Ovary (tissue), 3 donors: ENCODE measurements around the gene ATP5MC2.

Experiments
- EP300 ChIP-seq: sonication (generic); formaldehyde crosslinking; IDR thresholded peaks from one replicate; pipeline ENCODE4 v1.6.1; 2017; ENCODE audit warnings: antibody characterized with exemption
- POLR2A ChIP-seq: fragments of 450-650 bp; IDR thresholded peaks from one replicate; pipeline ENCODE4 v1.6.1; 2017; ENCODE audit warnings: antibody characterized with exemption, mild to moderate bottlenecking, moderate library complexity
- TF ChIP-seq, protein P1 (sequence below), 3 donors: fragments of 450-650 bp in 2 of 3; fragments of 200-600 bp in 1 of 3; IDR thresholded peaks; one replicate each; pipeline versions ENCODE4 v1.5.1 to v1.8.0; 2016 to 2022; ENCODE audit warnings: antibody characterized with exemption in 3 of 3, mild to moderate bottlenecking in 1 of 3
- donor health status: DM: no; HTN: no; CAD: no.

DNA sequence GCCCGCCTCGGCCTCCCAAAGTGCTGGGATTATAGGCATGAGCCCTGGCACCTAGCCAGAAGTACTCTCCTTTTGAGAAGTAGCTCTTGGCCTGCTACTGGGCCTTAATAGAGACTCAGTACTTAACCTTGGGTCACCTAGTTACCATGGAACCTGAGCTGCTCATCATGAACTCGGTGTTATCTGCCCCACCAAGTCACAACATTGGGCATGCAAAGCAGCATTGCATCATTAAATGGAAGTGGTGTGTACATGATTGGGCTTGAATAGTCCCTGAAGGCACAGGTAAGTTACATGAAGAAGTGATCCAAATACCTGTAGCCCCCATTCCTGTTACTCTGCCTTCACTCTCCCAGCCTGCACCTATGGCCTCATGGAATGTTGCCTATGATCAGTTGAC is 31.8 kb downstream of the ATP5MC2 start:
- TF ChIP-seq, protein P1, sequence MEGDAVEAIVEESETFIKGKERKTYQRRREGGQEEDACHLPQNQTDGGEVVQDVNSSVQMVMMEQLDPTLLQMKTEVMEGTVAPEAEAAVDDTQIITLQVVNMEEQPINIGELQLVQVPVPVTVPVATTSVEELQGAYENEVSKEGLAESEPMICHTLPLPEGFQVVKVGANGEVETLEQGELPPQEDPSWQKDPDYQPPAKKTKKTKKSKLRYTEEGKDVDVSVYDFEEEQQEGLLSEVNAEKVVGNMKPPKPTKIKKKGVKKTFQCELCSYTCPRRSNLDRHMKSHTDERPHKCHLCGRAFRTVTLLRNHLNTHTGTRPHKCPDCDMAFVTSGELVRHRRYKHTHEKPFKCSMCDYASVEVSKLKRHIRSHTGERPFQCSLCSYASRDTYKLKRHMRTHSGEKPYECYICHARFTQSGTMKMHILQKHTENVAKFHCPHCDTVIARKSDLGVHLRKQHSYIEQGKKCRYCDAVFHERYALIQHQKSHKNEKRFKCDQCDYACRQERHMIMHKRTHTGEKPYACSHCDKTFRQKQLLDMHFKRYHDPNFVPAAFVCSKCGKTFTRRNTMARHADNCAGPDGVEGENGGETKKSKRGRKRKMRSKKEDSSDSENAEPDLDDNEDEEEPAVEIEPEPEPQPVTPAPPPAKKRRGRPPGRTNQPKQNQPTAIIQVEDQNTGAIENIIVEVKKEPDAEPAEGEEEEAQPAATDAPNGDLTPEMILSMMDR (IDR thresholded peaks at IDR 0.05): no peak
- TF ChIP-seq POLR2A (no peak), EP300 (no peak)
